Prostate gland (tissue), 2 donors: ENCODE data around the gene CYB5B. TPM values are rescaled to one million over a fixed set of nuclear protein-coding genes. Genes with fewer than 3 reads are reported as not detected.
A peak's percentile ranks its signal among the peaks of the same experiment; 100 is the strongest.

Source experiments
- DNase-seq: peaks from one replicate; pipeline ENCODE4 v3.0.0-alpha.2; 2019; ENCODE audit warnings: low spot score
- H3K27ac ChIP-seq, 2 donors: fragments of 200-600 bp; sonication (generic); 2 replicates each; pipeline ENCODE4 v1.5.1; 2017 to 2019
- H3K27me3 ChIP-seq: fragments of 200-600 bp; sonication (generic); replicated peaks from 2 replicates; pipeline ENCODE4 v1.5.1; 2019; ENCODE audit not compliant: insufficient read depth
- H3K36me3 ChIP-seq, 2 donors: fragments of 200-600 bp; sonication (generic); 1 replicate in 1 of 2; 2 replicates in 1 of 2; pipeline versions ENCODE4 v1.5.1 to v1.8.1; 2017 to 2019
- H3K4me1 ChIP-seq: fragments of 200-600 bp; sonication (generic); replicated peaks from 2 replicates; pipeline ENCODE4 v1.5.1; 2019
- H3K4me3 ChIP-seq, 2 donors: fragments of 200-600 bp; sonication (generic); 2 replicates each; pipeline ENCODE4 v1.5.1; 2017 to 2019
- H3K9me3 ChIP-seq: fragments of 200-600 bp; sonication (generic); 2 replicates; pipeline ENCODE4 v1.5.1; 2017
- POLR2A ChIP-seq: fragments of 450-650 bp; IDR thresholded peaks from one replicate; pipeline ENCODE4 v1.6.1; 2016; ENCODE audit warnings: antibody characterized with exemption, mild to moderate bottlenecking
- POLR2AphosphoS5 ChIP-seq: sonication (generic); formaldehyde crosslinking; IDR thresholded peaks from one replicate; pipeline ENCODE4 v1.6.1; 2017; ENCODE audit warnings: antibody characterized with exemption
- WGBS: methylation state at CpG from one replicate; pipeline ENCODE4 v1.1.5; 2018; 5-methylcytosine and 5-hydroxymethylcytosine counted together
- intact Hi-C: fragments of 100-400 bp; cut with DNase I; formaldehyde crosslinking; loops from one replicate; pipeline ENCODE4 v1.14.2; 2022
- total RNA-seq, 2 donors: library from RNA; depleted of rRNA; stranded (reverse); fragments of >200 nt; gene quantifications; one replicate each; pipeline ENCODE4 v1.1.0, GENCODE V29; 2016
- TF ChIP-seq, protein P1 (sequence below), 4 experiments: fragments of 200-600 bp in 2 of 4; fragments of 450-650 bp in 2 of 4; sonication (generic) in 2 of 4; IDR thresholded peaks; 1 replicate in 3 of 4; 2 replicates in 1 of 4; pipeline ENCODE4 v1.5.1; 2016 to 2019; ENCODE audit warnings: antibody characterized with exemption in 4 of 4, mild to moderate bottlenecking in 2 of 4, moderate library complexity in 2 of 4

CYB5B gene
- total RNA-seq, 2 donors from 2014 or later, result 48.8 to 71.3 TPM

DNA sequence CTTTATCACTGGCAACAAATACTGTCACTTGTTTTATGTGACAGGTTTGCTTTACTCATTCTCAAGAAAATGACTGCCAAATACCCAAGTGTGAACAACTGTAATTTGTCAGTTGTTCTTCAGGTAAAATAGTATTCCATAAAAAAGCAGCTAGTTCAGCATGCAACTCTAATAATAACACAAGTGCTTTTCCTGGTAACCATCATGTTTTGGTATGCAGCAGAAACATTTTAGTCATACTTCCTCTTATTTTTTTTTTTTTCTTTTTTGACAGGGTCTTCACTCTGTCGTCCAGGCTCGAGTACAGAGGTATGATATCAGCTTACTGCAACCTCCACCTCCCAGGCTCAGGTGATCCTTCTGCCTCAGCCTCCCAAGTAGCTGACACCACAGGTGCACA lies 43.2 kb upstream of the CYB5B start:
- Histone ChIP-seq H3K4me3 (no peak overlapping the region), H3K27me3 (no peaks in the 10 kb centered on the region), H3K9me3 (no peaks in the 10 kb centered on the region), H3K27ac (no peak overlapping the region), H3K36me3 (no peaks in the 10 kb centered on the region), H3K4me1 (no peaks in the 10 kb centered on the region)
- WGBS, result 79% methylated on average over 2 of the region's 2 CpGs
- TF ChIP-seq POLR2AphosphoS5 (no peak), POLR2A (no peak)
- TF ChIP-seq, protein P1, sequence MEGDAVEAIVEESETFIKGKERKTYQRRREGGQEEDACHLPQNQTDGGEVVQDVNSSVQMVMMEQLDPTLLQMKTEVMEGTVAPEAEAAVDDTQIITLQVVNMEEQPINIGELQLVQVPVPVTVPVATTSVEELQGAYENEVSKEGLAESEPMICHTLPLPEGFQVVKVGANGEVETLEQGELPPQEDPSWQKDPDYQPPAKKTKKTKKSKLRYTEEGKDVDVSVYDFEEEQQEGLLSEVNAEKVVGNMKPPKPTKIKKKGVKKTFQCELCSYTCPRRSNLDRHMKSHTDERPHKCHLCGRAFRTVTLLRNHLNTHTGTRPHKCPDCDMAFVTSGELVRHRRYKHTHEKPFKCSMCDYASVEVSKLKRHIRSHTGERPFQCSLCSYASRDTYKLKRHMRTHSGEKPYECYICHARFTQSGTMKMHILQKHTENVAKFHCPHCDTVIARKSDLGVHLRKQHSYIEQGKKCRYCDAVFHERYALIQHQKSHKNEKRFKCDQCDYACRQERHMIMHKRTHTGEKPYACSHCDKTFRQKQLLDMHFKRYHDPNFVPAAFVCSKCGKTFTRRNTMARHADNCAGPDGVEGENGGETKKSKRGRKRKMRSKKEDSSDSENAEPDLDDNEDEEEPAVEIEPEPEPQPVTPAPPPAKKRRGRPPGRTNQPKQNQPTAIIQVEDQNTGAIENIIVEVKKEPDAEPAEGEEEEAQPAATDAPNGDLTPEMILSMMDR (IDR thresholded peaks at IDR 0.05), result no peak
- intact Hi-C loops, result no loop called here
- DNase-seq, result no peak

DNA sequence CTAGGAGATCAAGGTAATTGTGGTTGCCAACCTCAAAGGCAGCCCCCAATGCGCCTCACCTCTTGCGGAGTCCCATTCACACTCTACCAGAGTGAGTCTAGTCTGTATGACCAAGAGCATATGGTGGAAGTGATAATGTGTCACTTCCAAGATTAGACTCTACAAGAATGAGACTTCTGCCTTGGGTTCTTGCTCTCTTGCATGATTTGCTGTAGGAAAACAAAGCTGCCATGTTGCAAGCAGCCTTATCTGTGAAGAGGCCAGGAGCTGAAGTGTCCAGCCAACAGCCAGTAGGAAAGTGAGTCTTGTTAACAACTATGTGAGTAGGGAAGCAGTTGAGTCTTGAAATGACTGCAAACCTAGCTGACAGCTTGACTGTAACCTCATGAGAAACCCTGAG lies 42.0 kb upstream of the CYB5B start:
- no peak overlapping the region for H3K27ac ChIP-seq
- no peaks in the 10 kb centered on the region for H3K9me3 ChIP-seq
- 98% methylated on average over 2 of the region's 2 CpGs for WGBS
- no peak overlapping the region for H3K4me3 ChIP-seq
- no peaks in the 10 kb centered on the region for H3K4me1 ChIP-seq
- TF ChIP-seq POLR2AphosphoS5 (no peak), POLR2A (no peak)
- TF ChIP-seq, protein P1 (IDR thresholded peaks at IDR 0.05), result no peak
- H3K27me3 ChIP-seq, result no peaks in the 10 kb centered on the region
- intact Hi-C loops, result no loop called here
- no peaks in the 10 kb centered on the region for H3K36me3 ChIP-seq
- no peak for DNase-seq

DNA sequence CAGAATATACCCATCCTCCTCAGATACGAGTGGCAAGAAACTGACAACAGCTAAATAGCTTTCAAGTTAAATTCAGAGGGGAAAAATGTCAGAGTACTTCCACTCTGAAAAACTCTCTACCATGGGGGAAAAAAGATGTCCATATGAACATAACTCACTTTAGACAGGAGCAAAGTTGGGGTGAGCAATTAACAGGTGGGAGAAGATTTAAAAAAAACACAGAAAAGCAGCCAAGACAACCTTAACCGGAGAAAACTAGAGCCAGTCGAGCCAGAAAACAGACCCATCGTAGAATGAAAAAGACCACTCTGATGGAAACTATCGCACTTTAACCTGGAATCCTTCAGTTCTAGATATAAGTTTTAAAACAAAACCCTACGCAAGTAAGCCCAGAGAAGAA lies 39.4 kb upstream of the CYB5B start:
- Histone ChIP-seq H3K36me3 (no peaks in the 10 kb centered on the region), H3K4me3 (peak overlapping the region; percentile 74 to 88), H3K4me1 (no peaks in the 10 kb centered on the region), H3K27ac (peak overlapping the region; percentile 81 to 89), H3K27me3 (no peaks in the 10 kb centered on the region), H3K9me3 (no peaks in the 10 kb centered on the region)
- no peak for DNase-seq
- intact Hi-C loops, result no loop called here
- WGBS, result 4% methylated on average over 6 of the region's 6 CpGs
- TF ChIP-seq POLR2A (no peak), POLR2AphosphoS5 (no peak)
- TF ChIP-seq, protein P1 (IDR thresholded peaks at IDR 0.05), result no peak

DNA sequence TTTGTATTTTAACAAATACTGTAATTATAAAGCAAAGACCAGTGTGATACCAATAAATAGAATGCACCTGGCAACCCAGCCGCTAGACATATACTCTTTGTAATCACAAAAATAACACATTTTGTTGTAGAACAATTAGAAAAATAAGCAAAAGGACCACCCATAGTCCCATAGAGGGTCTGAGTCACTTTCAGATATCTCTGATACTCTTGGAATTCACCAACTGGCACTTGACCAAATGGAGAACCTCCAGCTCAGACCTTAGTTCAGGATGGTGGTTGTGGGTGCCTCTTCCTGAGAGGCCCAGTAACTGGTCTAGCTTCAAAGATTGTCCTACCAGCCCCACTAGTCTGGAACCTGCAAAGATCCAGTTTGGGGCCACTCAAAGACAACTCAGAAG lies 37.8 kb upstream of the CYB5B start:
- intact Hi-C loops, result no loop called here
- H3K27ac ChIP-seq, result peak overlapping the region; percentile 81 to 89
- H3K4me1 ChIP-seq, result no peaks in the 10 kb centered on the region
- H3K27me3 ChIP-seq, result no peaks in the 10 kb centered on the region
- 71% methylated on average over 1 of the region's 1 CpG for whole genome bisulfite sequencing
- no peaks in the 10 kb centered on the region for H3K9me3 ChIP-seq
- no peak for DNase-seq
- no peak overlapping the region for H3K4me3 ChIP-seq
- H3K36me3 ChIP-seq, result no peaks in the 10 kb centered on the region
- TF ChIP-seq POLR2AphosphoS5 (no peak), POLR2A (no peak)
- TF ChIP-seq, protein P1 (IDR thresholded peaks at IDR 0.05), result no peak

DNA sequence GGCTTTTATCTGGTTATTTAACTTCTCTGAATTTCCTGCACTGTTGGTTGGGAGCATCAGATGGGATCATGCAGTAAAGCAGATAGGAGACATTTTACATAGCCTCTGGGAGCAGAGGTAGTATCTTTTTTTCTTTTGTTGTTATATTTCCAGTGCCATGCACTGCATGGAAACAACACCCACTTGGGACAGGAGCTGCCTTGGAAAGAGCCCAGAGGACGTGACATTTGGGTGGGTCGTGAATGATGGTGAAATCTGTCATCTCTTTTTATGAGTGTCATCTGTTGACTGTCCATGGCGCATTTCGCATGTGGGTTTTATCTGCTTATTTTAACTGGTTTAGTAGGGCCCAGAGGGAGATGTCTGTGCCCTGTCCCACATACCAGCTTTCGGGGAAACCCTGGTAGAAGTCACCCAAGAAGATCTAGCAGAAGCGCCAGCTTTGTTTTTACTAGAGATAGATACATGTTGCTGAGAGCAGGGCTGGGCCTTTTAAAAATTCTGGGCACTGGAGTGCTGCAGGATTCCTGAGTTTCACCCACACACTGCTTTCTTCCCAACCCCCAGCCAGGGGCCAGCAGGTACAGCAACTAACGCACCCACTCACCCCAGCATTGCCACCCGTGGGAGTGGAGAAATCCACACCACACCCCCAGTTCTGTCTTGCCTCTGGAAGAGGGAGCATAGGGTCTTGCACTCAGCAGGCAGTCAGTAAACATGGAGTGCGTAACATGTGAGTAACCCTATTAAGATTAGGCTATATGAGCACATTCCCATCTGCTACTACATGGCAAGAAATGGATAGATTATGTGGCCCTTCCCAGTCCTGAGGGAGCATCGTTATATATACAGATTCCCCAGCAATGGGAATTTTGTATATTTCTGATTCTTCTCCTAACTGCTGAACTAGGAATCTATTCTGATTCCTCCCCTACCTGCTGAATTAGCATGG lies 30.2 kb upstream of the CYB5B start:
- H3K9me3 ChIP-seq, result no peaks in the 10 kb centered on the region
- DNase-seq, result no peak
- TF ChIP-seq POLR2A, result no peak
- TF ChIP-seq, protein P1 (IDR thresholded peaks at IDR 0.05), result no peak
- TF ChIP-seq POLR2AphosphoS5, result no peak
- H3K4me3 ChIP-seq, result no peak overlapping the region
- H3K4me1 ChIP-seq, result peaks cover 6% of the 10 kb centered on the region
- H3K36me3 ChIP-seq, result no peaks in the 10 kb centered on the region
- intact Hi-C loops, result no loop called here
- WGBS, result 75% methylated on average over 10 of the region's 10 CpGs
- no peak overlapping the region for H3K27ac ChIP-seq
- no peaks in the 10 kb centered on the region for H3K27me3 ChIP-seq
